Activated naive CD8-positive, alpha-beta T cell treated with anti-CD3 and anti-CD28 coated beads, Interleukin-2, amount 50 U/mL, for 24 hours (primary cell): ENCODE measurements around the gene LMX1B.

Experiments used
- ATAC-seq: fragments of 150-1000 bp; cut with Tn5 transposase; one replicate; pipeline ENCODE4 v1.10.0; 2021
- DNase-seq: peaks from one replicate; pipeline ENCODE4 v3.0.0; 2021
- H3K27ac Mint-ChIP-seq: one replicate; pipeline ENCODE4 v1.8.0; 2021; ENCODE audit warnings: mild to moderate bottlenecking, mixed read lengths
- H3K27me3 Mint-ChIP-seq: one replicate; pipeline ENCODE4 v1.8.0; 2021; ENCODE audit warnings: mixed read lengths
- H3K36me3 Mint-ChIP-seq: one replicate; pipeline ENCODE4 v1.8.0; 2021; ENCODE audit warnings: low read depth, mixed read lengths
- H3K4me1 Mint-ChIP-seq: one replicate; pipeline ENCODE4 v1.8.0; 2021; ENCODE audit warnings: mixed read lengths
- H3K4me3 Mint-ChIP-seq: one replicate; pipeline ENCODE4 v1.8.0; 2021; ENCODE audit warnings: mild to moderate bottlenecking, moderate library complexity, mixed read lengths
- H3K9me3 Mint-ChIP-seq: one replicate; pipeline ENCODE4 v1.8.0; 2021; ENCODE audit warnings: mixed read lengths

The LMX1B gene

DNA sequence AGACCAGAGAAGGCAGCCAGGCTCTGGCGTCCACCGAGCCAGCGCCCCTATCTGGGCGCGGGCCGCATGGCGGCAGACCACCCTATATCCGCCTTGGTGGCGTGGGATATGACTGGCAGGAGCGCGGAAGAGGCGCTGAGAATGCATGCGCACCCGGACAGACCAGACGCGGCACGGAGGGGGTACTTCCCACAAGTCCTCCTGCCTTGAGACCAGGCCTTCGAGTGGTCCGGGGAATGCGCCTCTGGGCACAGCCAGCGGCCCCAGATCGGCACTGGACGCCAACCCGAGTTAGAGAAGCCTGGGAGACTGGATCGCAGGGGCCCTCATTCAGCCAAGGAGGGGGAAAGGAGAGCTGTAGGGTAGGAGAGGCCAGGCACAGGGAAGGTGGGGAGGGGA, 2.5 kb upstream of the LMX1B start:
- DNase-seq (no peak), ATAC-seq (no peak)
- no peaks in the 10 kb centered on the region for H3K9me3 Mint-ChIP-seq
- H3K4me1 Mint-ChIP-seq, result peaks cover 21% of the 10 kb centered on the region
- H3K27ac Mint-ChIP-seq, result no peak overlapping the region
- H3K27me3 Mint-ChIP-seq, result peaks cover 73% of the 10 kb centered on the region
- no peak overlapping the region for H3K4me3 Mint-ChIP-seq
- H3K36me3 Mint-ChIP-seq, result no peaks in the 10 kb centered on the region

DNA sequence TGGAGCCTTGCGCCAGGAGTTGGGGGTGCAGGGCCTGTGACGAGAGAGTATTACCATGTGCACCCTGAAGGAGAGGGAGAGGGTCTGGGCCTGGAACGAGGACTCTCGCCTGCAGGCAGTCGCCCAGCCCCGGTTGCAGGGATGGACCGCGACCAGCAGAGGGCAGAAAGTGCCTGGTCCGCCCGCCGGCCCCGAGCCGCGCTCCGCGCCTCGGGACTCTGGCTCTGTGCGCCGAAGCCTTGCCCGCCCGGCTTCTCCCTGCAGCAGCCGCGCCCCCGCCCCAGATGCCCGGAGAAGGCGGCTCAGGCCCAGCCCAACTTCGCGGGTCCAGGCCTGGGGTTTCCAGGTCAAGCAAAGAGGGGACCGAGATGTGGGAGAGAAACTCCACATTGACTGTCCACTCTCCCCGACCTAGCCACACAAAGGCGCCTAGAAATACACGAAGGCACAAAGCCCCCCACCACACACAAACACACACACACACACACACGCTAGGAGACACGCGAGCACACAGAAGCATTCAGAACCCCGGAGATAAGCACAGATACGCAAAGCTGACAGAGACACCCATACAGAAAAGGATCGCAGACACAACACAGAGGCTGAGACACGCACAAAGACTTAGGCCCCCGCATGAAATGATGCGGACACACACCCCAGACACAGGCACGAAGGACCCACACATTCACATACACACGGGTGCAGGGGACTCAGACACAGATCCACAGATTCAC, 2.0 kb upstream of the LMX1B start:
- Mint-ChIP-seq H3K9me3 (no peaks in the 10 kb centered on the region), H3K36me3 (no peaks in the 10 kb centered on the region), H3K4me3 (peak overlapping the region; percentile 41), H3K27me3 (peaks cover 74% of the 10 kb centered on the region), H3K4me1 (peaks cover 21% of the 10 kb centered on the region), H3K27ac (no peak overlapping the region)
- DNase-seq (peak; percentile 84), ATAC-seq (peak; percentile 71)

DNA sequence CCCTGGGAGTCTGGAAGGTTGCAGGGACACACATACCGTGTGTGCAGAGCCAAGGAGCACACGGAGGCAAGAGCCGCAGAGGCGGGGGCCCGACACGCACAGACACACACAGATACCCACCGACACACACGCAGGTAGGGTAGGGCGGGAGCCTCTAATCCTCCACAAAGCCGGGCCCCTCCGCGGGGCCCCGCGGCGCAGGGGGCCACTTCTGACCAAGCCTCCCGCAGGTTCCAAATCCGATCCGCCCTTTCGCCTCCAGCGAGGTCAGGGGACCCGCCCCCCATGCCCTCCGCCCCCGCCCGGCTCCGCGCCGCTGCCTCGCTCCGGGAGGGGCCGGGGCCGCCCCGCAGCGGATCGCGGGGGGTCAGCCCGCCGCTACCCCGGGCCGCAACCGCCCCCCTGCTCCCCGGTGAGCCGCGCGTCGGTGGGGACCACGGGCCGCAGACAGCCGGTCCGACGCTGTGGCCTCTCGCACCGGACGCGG, 1.4 kb upstream of the LMX1B start:
- ATAC-seq, result no peak
- H3K9me3 Mint-ChIP-seq, result no peaks in the 10 kb centered on the region
- peak overlapping the region; percentile 41 for H3K4me3 Mint-ChIP-seq
- no peaks in the 10 kb centered on the region for H3K36me3 Mint-ChIP-seq
- H3K4me1 Mint-ChIP-seq, result peaks cover 21% of the 10 kb centered on the region
- H3K27me3 Mint-ChIP-seq, result peaks cover 74% of the 10 kb centered on the region
- H3K27ac Mint-ChIP-seq, result no peak overlapping the region
- DNase-seq, result no peak

DNA sequence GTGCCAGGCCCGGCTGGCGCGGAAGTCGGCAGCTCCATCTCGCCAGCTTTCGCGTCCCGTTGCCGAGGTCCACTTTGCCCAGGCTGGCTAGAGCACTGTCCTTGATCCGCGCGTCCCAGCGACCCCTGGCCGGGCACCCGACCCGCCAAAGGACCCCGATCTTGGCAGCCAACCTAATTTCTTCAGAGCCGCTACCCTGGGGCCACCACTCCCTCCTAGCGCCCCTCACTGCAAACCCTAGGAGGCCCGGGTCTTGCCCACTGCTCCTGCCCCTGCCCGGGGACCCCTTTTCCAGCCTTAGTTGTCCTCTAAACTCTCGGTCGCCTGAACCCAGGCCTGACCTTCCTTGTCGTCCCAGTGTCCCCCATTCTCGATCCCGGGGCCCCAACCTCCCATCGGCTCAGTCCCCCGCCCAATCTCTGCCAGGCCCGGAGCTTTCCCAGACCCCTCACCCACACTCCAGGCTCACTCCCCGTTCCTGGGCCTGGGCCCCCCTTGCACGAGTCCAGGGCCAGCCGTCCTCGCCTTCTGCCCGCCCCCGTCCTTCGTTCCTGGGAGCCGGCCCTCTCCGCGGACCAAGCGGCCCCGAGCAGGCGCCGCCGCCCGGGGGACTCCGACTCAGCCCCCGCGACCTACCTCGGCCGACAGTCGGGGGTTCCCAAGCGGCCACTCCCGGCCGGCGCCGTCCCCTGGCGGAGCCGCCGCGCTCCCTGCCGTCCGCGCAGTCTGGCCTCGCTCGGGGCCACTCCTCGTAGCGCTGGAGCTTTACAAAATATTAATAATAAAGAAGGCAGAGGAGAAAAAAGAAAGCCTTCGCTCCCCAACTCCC, 701 bp upstream of the LMX1B start:
- DNase-seq, result no peak
- Mint-ChIP-seq H3K4me1 (peaks cover 22% of the 10 kb centered on the region), H3K27me3 (peaks cover 73% of the 10 kb centered on the region), H3K27ac (no peak overlapping the region), H3K4me3 (peak overlapping the region; percentile 48), H3K9me3 (no peaks in the 10 kb centered on the region), H3K36me3 (no peaks in the 10 kb centered on the region)
- ATAC-seq, result no peak

DNA sequence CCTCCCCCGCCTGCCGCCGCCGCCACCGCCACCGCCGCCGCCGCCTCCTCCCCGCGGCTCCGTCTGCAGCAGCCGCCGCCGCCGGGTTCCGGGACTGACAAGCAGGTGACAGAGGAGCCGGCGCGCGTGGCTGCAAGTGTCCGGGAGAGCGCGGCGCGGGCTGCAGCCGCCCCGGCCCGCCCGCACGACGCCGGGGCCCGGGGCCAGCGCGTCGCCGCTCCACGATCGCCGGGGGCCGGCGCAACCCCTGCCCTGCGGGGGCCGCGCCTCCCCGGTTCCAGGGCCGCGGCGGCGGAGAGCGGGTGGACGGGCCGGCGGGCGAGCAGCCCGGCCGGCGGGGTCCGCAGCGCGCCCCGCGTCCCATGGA, 343 bp downstream of the LMX1B start:
- H3K4me1 Mint-ChIP-seq, result peaks cover 28% of the 10 kb centered on the region
- no peaks in the 10 kb centered on the region for H3K9me3 Mint-ChIP-seq
- no peaks in the 10 kb centered on the region for H3K36me3 Mint-ChIP-seq
- H3K4me3 Mint-ChIP-seq, result no peak overlapping the region
- no peak overlapping the region for H3K27ac Mint-ChIP-seq
- DNase-seq, result no peak
- ATAC-seq, result no peak
- peaks cover 73% of the 10 kb centered on the region for H3K27me3 Mint-ChIP-seq

DNA sequence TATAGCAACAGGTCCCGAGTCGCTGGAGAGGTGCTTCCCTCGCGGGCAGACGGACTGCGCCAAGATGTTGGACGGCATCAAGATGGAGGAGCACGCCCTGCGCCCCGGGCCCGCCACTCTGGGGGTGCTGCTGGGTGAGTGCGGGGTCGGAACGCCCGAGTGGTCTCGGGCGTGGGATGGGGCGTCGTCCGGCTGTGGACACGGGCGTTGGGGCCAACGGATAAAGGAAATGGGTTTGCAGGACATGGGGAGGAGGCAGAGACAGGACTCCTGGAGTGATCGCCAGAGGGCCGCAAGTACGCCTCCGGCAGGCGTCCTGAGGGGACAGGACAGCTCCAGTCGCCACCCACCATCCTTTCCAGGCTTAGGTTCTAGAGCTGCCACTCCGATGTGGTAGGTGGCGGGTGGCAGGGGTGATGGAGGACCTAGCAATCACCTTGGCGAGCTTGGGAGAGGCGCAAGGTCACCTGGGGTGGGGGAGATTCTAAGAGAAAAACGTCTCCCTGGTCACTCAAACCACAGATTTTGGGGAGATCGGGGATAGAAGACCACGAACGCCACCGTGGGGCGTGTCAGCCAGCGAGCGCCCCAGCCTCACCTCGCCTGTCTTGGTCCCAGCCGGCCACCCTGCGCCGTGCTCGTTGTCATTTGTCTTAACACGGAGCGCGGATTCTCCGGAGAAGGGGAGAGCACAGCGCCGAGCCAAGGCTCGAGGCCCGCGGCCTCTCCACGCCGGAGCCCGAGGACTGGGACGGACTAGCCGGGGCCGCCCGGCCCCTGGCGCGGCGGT, 922 bp downstream of the LMX1B start:
- no peak for ATAC-seq
- H3K27me3 Mint-ChIP-seq, result peaks cover 73% of the 10 kb centered on the region
- peak overlapping the region; percentile 21 for H3K4me3 Mint-ChIP-seq
- H3K9me3 Mint-ChIP-seq, result no peaks in the 10 kb centered on the region
- no peak overlapping the region for H3K27ac Mint-ChIP-seq
- peaks cover 28% of the 10 kb centered on the region for H3K4me1 Mint-ChIP-seq
- H3K36me3 Mint-ChIP-seq, result no peaks in the 10 kb centered on the region
- no peak for DNase-seq

DNA sequence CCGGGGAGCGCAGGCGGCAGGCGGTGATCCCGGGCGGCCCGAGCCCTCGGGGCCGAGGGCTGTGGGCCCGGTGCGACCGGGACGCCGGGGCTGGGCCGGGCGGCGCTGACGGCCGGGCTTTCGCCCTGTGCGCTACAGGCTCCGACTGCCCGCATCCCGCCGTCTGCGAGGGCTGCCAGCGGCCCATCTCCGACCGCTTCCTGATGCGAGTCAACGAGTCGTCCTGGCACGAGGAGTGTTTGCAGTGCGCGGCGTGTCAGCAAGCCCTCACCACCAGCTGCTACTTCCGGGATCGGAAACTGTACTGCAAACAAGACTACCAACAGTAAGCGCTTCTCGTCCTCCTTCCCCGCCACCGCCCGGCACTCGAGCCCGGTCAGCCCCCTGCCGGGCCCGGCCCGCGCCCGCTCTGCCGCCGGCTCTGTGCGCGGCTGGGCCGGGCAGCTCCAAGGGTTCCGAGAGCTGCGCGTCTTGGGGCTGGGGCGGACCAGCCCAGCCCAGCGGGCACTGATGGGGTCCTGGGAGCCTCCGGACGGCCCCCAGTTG, 1.6 kb downstream of the LMX1B start:
- Mint-ChIP-seq H3K27ac (no peak overlapping the region), H3K4me1 (peaks cover 28% of the 10 kb centered on the region), H3K9me3 (no peaks in the 10 kb centered on the region), H3K27me3 (peaks cover 73% of the 10 kb centered on the region), H3K36me3 (no peaks in the 10 kb centered on the region), H3K4me3 (no peak overlapping the region)
- DNase-seq, result no peak
- no peak for ATAC-seq

DNA sequence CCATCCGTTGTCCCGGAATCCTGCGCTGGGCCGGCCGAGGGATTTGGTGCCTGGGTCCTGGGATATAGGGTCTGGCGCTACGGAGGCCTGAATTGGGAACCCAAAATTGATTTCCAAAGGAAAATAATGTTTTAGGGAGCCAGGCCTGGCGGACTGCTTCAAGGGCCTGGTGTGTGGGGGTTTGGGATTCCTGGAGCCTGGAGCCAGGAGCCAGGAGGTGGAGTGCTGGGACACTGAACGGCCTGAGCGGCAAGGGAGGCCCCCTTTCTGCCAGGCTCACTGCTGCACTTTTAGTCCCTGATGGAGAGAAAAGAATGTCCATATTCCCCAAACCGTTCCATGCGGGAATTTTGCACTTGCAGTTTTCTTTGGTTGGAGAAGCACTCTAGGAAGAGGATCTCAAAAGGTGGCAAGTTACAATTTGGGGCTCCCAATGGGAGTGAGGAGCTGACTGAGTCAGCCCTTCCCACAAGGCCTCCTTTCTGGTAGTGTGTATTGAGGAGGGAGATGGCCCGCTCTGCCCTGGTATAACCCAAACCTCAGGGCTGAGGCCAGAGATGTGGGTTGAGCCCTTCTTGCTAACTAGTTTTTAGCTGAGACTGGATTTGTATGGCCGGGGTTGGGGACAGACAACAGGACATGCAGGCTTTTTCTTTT, 2.2 kb downstream of the LMX1B start:
- Mint-ChIP-seq H3K27ac (no peak overlapping the region), H3K9me3 (no peaks in the 10 kb centered on the region), H3K36me3 (no peaks in the 10 kb centered on the region), H3K4me3 (no peak overlapping the region), H3K4me1 (peaks cover 28% of the 10 kb centered on the region), H3K27me3 (peaks cover 75% of the 10 kb centered on the region)
- DNase-seq (no peak), ATAC-seq (no peak)

DNA sequence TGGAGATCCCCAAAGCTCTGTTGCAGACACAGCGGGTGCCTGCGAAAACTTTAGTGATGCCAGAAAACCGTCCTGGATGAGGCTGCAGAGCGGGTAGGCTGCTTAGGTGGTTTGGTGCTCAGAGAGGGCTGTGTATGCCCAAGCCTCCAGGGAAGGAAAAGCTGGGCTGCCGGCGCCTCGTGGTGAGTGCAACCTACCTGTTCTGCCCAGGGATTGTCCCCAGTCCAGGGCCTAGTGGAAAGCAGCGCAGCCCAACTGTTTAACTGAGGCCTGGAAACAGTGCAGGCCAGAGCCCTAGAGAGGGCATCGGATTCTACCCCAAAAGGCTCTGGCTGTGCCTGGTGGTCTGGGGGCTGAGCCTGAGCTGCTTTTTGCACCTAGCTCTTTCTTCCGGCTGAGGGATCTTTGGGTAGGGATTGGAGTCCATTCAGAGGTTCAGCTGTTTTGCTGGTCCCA, 2.8 kb downstream of the LMX1B start:
- Mint-ChIP-seq H3K4me1 (peaks cover 23% of the 10 kb centered on the region), H3K9me3 (no peaks in the 10 kb centered on the region), H3K4me3 (no peak overlapping the region), H3K36me3 (no peaks in the 10 kb centered on the region), H3K27ac (no peak overlapping the region), H3K27me3 (peaks cover 75% of the 10 kb centered on the region)
- no peak for DNase-seq
- ATAC-seq, result no peak

DNA sequence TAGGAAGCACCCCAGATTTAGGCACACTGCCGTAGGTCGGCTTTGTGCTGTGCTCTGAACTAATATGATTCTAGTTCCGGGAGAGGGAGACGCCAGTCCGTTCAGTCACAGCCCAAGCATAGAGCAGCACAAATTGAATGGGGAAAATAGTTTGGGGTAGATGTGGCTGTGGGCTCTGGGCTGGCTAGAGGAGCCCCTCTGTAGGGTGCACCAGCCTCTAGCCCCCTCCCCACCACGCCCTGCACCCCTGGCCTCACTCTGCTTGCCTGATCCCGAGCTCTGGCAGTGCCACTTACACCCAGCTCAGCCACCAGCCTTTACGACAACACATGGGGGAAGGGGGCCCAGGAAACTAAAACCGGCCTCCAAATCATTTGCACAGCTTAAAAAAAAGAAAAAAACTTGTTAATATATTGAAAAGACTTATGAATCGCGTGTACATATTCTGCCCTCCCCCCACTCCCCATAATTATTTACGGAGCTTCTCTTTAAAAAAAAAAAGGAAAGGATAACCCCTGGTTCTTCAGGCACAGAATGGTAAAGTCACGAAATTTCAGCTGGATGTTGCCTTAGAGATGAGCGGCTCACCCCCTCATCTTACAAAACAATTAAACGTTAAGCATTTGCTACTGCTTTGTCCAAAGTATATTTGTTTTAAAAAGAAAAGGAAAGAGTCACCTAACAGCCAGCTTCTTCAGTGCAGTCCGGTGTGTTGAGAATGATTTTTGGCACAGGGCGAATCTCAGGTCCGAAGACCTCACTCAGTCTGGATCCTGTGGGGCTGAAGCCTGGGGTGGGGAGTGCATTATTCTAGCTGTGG, 3.5 kb downstream of the LMX1B start:
- H3K36me3 Mint-ChIP-seq, result no peaks in the 10 kb centered on the region
- H3K4me1 Mint-ChIP-seq, result peaks cover 18% of the 10 kb centered on the region
- DNase-seq, result no peak
- H3K9me3 Mint-ChIP-seq, result no peaks in the 10 kb centered on the region
- H3K27ac Mint-ChIP-seq, result no peak overlapping the region
- H3K27me3 Mint-ChIP-seq, result peaks cover 76% of the 10 kb centered on the region
- H3K4me3 Mint-ChIP-seq, result no peak overlapping the region
- ATAC-seq, result no peak

DNA sequence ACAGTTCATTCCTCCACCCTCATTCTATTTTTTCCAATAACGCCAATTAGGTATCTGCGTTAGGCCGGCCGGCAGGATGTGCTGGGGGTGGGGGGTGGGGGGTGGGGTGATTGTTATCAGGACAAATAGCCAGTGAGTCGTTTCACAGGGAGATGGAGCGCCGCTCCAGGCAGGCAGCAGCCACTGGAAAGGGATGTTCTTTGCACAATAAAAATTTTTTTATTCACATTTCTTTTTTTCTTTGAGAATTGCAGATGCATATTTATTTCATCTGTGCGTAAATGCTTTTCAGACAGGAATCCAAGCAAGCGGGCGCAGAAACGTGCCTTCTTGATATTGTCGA, 4.1 kb downstream of the LMX1B start:
- Mint-ChIP-seq H3K9me3 (no peaks in the 10 kb centered on the region), H3K4me1 (peaks cover 17% of the 10 kb centered on the region), H3K27ac (no peak overlapping the region), H3K27me3 (peaks cover 79% of the 10 kb centered on the region), H3K36me3 (no peaks in the 10 kb centered on the region), H3K4me3 (no peak overlapping the region)
- ATAC-seq (no peak), DNase-seq (no peak)

DNA sequence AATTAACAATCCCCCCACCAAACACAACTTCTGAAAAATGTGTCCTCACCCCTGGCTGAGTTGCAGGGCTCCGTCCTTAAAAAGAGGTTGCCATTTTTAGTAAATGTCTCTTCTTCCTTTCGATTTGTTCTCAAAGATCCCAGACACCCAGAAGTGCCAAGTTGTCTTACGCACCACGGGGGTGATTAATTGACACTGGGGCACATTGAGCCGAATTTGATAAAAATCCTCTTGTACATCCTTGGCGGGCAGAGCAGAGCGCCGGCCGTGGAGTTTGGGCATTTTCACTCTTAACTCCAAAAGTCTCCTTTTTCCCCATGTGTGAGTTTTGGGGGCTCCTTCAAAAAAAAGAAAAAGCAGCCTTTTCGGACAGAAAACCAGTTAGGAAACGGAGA, 4.5 kb downstream of the LMX1B start:
- H3K36me3 Mint-ChIP-seq, result no peaks in the 10 kb centered on the region
- DNase-seq (no peak), ATAC-seq (no peak)
- peaks cover 79% of the 10 kb centered on the region for H3K27me3 Mint-ChIP-seq
- H3K9me3 Mint-ChIP-seq, result no peaks in the 10 kb centered on the region
- H3K4me1 Mint-ChIP-seq, result peaks cover 13% of the 10 kb centered on the region
- no peak overlapping the region for H3K27ac Mint-ChIP-seq
- H3K4me3 Mint-ChIP-seq, result no peak overlapping the region

DNA sequence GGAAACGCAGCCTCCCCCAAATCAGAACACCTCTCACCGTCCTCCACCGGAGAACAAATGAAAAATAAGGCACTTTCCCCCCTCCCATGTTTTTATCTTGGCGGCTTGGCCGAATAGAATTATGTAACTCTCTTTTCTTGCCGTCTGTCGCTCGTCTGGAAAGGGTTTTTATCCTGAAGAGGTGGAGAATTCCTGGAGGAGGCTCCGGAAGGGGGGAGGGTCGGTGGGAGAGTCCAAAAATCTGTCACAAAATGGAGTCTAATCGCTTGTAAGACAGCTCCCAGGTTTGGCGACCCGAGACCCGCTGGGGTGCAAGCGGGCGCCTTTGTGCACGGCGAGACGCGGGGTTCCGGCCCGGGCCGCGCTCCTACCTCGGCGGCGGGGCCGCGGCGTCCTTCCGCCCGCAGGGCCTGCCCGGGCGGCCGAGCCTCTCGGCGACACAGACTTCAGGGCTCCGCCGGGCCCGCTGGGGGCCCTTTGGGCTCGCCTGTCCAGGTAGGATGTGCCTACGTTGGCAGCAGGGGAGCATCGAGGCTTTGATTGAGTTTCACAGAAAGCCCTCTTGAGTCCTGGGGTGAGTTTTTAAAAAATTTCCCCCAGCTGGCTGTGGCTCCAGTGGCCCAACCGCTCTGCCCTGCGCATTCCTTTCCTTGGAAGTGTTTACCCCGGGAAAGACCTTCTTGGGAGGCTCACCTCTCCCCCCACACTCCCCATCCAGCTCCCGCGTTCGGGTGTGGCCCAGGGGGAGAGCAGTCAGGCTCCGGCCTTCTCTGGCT, 5.0 kb downstream of the LMX1B start:
- Mint-ChIP-seq H3K9me3 (no peaks in the 10 kb centered on the region), H3K27ac (no peak overlapping the region), H3K27me3 (peaks cover 84% of the 10 kb centered on the region), H3K4me3 (no peak overlapping the region), H3K36me3 (no peaks in the 10 kb centered on the region), H3K4me1 (peaks cover 13% of the 10 kb centered on the region)
- ATAC-seq (no peak), DNase-seq (no peak)
